Measurements from ENCODE around the gene VPS13D. TPM values are rescaled to one million over a fixed set of nuclear protein-coding genes. Genes with fewer than 3 reads are reported as not detected.

The VPS13D gene
- total RNA-seq, 1 donor from 2014 or later = 28.3 TPM

DNA sequence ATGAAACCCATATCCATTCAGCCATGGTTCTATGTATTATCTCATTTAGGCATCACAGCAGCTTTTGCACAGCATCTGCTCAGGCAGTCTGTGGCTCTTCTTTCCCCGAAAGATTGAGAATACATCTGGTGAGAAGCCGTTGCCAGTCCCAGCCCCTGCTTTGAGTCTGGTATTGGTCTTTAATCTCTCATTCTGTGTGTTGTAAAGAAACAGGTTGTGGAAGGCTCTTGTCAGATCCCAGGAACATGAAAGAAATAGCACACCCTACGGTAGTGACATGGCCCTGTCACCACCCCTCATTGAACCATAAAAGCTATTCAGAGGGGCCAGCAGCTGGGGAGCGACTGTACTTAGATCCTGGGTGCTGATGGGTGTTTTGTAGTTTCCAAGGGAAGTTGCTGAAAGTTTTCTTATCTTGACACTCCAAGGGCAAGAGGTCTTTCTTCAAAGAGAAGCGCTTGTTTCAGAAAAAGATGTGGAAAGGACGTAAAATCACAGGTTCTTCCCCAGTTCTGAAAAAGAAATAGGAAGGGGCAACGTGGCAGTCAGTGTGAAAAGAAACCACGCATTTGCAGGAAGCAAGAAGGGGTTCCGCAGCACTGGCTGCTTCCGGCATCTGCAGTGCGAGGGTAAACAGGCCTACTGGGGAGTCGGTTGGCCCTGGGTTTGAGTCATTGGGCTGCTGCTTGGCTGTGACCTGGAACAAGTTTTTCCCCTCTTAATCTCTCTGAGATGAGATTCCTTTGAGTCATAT is 243.1 kb downstream of the VPS13D start:
- Histone ChIP-seq H3K36me3 (no peaks in the 10 kb centered on the region), H3K9me3 (no peaks in the 10 kb centered on the region), H3K27me3 (no peaks in the 10 kb centered on the region), H3K4me3 (no peak overlapping the region), H3K4me1 (peaks cover 29 to 42% of the 10 kb centered on the region in 2 donors), H3K27ac (peak overlapping the region; percentile 62 to 88)
- DNase-seq (ENCODE audit: low spot score in 2 of 2) = peak in 1 of 2 donors; percentile 59
- TF ChIP-seq, protein P1, sequence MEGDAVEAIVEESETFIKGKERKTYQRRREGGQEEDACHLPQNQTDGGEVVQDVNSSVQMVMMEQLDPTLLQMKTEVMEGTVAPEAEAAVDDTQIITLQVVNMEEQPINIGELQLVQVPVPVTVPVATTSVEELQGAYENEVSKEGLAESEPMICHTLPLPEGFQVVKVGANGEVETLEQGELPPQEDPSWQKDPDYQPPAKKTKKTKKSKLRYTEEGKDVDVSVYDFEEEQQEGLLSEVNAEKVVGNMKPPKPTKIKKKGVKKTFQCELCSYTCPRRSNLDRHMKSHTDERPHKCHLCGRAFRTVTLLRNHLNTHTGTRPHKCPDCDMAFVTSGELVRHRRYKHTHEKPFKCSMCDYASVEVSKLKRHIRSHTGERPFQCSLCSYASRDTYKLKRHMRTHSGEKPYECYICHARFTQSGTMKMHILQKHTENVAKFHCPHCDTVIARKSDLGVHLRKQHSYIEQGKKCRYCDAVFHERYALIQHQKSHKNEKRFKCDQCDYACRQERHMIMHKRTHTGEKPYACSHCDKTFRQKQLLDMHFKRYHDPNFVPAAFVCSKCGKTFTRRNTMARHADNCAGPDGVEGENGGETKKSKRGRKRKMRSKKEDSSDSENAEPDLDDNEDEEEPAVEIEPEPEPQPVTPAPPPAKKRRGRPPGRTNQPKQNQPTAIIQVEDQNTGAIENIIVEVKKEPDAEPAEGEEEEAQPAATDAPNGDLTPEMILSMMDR (IDR thresholded peaks at IDR 0.05) = no peak
- intact Hi-C loops (cut with DNase I) = no loop called here

DNA sequence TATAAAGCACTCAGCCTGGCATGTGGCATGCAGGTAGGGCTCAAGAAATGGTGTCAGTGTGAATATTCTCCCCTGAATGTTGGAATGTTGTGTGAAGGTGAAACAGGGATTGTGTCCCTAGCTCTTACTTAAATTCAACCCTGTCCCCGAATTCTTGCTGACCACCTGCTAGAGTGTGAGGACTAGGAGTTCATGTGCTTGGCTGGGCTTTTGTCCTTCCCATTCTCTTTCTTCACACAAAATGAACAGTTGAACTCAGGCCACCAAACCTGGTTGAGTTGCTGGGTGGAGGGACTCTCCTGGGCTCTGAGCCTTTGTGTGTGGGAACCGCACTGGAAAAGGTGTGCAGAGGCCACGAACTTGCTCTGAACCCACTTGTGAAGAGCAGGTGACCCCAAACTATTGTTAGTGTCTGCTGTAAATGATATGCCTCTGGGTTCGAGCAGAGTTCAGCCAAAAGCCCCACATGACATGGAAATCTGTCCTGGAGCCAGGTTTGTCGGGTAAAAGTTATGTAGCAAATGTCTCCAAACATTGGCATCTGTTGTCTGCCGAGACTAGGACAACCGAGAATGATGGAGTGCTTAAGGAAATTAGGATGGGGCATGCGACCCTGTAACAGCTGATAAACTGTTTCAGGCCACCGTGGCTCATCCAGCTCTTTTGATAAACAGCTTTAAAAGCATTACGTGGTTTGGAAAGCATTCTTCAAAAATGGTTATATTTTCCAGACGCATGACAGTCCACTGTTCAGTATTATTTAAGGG is 243.9 kb downstream of the VPS13D start:
- Histone ChIP-seq H3K9me3 (no peaks in the 10 kb centered on the region), H3K4me3 (no peak overlapping the region), H3K4me1 (peaks cover 34 to 50% of the 10 kb centered on the region in 2 donors), H3K27ac (peak overlapping the region; percentile 62 to 88), H3K36me3 (no peaks in the 10 kb centered on the region), H3K27me3 (no peaks in the 10 kb centered on the region)
- DNase-seq (ENCODE audit: low spot score in 2 of 2) = peak in 1 of 2 donors; percentile 64
- TF ChIP-seq, protein P1 (IDR thresholded peaks at IDR 0.05) = no peak
- intact Hi-C loops (cut with DNase I) = no loop called here

- H3K9me3 ChIP-seq = no peaks in the 10 kb centered on the region
- H3K4me1 ChIP-seq = peaks cover 34 to 59% of the 10 kb centered on the region in 2 donors
- TF ChIP-seq, protein P1 (IDR thresholded peaks at IDR 0.05) = no peak
- H3K4me3 ChIP-seq = no peak overlapping the region
- DNase-seq (ENCODE audit: low spot score in 2 of 2) = peak in 1 of 2 donors; percentile 49
- H3K27ac ChIP-seq = peak overlapping the region; percentile 62 to 88
- intact Hi-C loops (cut with DNase I) = loop anchor here (5.0 kb wide), 1 partner anchor 38 kb away; no protein-coding TSS in a partner anchor
- no peaks in the 10 kb centered on the region for H3K36me3 ChIP-seq
- no peaks in the 10 kb centered on the region for H3K27me3 ChIP-seq
Observed at GRCh38 chr1:12475101-12475500, 245.3 kb downstream of the VPS13D start.

DNA sequence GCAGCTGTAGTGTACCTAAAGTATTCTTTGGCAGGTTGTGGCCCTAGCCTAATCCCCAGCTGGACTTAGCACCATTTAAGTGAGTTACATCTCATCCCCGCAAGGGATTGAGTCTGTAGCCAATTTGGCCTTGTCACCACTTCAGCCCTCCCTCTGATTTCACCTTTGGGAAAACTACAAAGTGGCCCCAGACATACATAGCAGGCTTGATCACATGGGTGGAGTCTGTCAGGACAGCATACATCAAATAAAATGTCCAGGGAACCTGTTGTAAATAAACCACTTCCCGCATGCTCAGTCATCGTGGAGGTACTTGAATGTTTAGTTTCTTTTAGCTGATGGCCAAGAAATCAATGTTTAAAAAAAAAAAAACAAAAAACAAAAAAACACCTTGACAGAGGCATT is 245.7 kb downstream of the VPS13D start:
- H3K4me1 ChIP-seq = peaks cover 34 to 63% of the 10 kb centered on the region in 2 donors
- no peak overlapping the region for H3K4me3 ChIP-seq
- intact Hi-C loops (cut with DNase I) = loop anchor here (5.0 kb wide), 1 partner anchor 38 kb away; no protein-coding TSS in a partner anchor
- peak in 1 of 2 donors; percentile 54 for DNase-seq (ENCODE audit: low spot score in 2 of 2)
- no peaks in the 10 kb centered on the region for H3K9me3 ChIP-seq
- no peaks in the 10 kb centered on the region for H3K27me3 ChIP-seq
- peak overlapping the region; percentile 62 to 88 for H3K27ac ChIP-seq
- TF ChIP-seq, protein P1 (IDR thresholded peaks at IDR 0.05) = no peak
- H3K36me3 ChIP-seq = no peaks in the 10 kb centered on the region

- Histone ChIP-seq H3K9me3 (no peaks in the 10 kb centered on the region), H3K27ac (peak overlapping the region; percentile 62 to 88), H3K4me3 (no peak overlapping the region), H3K36me3 (no peaks in the 10 kb centered on the region), H3K4me1 (peaks cover 36 to 65% of the 10 kb centered on the region in 2 donors), H3K27me3 (no peaks in the 10 kb centered on the region)
- intact Hi-C loops (cut with DNase I) = loop anchor here (5.0 kb wide), 1 partner anchor 39 kb away; no protein-coding TSS in a partner anchor
- DNase-seq (ENCODE audit: low spot score in 2 of 2) = peak in 1 of 2 donors; percentile 61
- TF ChIP-seq, protein P1 (IDR thresholded peaks at IDR 0.05) = no peak
Observed at GRCh38 chr1:12475947-12476346, 246.1 kb downstream of the VPS13D start.
